Stimulated activated CD4-positive, alpha-beta T cell treated with anti-CD3 and anti-CD28 coated beads, TNF-alpha, amount 100 ng/mL, for 4 hours (primary cell): ENCODE results near the gene SUSD6.
"Not testable (repeated sequence)": the region's sequence is repeated elsewhere in the genome, so short reads cannot be mapped to it uniquely, and the experiment has no call there.

Experiments used
- DNase-seq, 3 experiments: peaks; one replicate each; pipeline ENCODE4 v3.0.0-alpha.2; 2020; ENCODE audit warnings: low read depth in 3 of 3

SUSD6 gene

DNA sequence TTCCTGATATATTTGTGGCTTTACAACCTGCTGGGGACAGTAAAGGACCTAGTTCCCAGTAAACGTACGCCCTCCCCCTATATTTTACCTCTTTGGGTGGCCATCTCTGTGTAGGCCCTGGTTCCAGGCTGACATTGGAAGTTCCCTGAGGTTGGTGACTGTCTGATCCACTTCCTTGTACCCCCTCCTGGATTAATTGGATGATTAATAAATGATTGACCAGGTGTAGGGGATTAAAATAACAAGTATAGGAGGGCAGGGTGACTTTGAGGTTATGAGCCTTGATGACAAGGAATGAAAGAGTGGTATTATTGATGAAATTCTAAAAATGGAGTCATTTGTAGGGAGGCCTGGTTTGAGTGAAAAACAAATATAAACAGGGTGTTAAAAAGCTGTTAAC, 9.6 kb downstream of the SUSD6 start:
- no peak for DNase-seq

DNA sequence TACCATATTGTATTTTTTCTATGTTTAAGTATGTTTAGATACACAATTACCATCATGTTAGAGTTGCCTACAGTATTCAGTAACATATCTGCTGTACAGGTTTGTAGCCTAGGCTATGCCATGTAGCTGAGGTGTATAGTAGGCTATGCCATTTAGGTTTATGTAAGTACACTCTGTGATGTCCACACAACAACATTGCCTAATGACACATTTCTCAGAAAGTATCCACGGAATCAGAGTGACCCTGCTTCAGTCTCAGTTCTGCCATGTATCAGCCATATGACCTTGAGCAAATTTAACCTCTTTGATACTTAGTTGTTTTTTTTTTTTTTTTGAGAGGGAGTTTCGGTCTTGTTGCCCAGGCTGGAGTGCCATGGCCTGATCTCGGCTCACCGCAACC, 12.7 kb downstream of the SUSD6 start:
- no peak for DNase-seq

DNA sequence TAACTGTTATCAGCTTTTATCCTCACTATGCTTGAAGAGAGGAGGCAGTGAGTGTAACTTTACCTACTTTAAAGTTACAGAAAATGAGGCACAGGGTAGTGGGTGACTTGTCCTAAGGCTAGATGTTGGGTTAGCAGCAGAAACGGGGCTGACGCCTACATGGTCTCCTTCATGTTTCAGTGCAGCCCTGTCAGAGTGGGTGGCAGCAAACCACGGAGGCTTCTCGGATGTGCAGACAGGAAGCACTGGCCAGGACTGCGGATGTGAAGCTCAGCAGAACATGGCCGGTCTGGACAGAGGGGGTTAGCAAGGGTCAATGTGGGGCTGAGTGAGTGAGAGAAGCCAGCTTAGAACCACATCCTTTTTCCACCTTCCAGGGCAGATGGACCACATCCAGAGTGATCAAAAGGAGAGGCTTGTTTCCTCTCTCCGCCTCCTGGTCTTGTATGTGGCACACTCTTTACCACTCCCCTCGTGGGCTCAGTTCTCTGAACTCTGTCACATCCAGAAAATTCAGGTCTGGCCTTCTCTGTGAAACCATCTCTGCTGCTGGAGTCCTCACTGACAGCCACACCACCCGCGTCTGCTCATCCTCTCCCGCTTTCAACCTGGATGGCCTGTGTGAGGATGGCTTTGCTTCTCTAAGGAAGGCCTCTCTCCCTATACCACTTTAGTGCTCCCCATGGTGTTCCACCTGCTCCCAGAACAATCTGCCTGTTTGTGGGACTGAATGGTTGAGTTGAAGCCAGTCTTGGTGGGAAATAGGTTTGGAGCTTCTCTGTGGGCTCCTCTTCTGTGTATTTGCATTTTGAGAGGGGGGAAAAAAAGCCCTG, 14.1 kb downstream of the SUSD6 start:
- DNase-seq, result peak; percentile 33 to 57 (median 51)

DNA sequence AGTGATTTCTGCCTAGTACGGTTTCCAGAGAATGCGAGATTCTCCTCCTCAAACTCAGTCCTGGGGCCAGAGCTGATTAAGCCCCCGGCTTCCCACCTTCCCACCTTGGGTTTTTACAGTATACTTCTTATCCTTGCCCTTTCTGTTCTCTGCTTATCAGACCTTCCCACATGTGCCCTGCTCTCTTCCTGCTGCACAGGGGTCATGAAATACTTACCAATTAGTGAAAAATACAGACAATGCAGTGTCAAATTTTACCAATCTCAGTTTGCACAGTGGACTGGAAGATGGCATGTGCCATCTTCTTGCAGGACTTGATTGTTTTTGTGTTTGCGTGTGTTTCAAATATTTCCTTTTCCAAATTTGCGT, 14.7 kb downstream of the SUSD6 start:
- DNase-seq, result no peak

DNA sequence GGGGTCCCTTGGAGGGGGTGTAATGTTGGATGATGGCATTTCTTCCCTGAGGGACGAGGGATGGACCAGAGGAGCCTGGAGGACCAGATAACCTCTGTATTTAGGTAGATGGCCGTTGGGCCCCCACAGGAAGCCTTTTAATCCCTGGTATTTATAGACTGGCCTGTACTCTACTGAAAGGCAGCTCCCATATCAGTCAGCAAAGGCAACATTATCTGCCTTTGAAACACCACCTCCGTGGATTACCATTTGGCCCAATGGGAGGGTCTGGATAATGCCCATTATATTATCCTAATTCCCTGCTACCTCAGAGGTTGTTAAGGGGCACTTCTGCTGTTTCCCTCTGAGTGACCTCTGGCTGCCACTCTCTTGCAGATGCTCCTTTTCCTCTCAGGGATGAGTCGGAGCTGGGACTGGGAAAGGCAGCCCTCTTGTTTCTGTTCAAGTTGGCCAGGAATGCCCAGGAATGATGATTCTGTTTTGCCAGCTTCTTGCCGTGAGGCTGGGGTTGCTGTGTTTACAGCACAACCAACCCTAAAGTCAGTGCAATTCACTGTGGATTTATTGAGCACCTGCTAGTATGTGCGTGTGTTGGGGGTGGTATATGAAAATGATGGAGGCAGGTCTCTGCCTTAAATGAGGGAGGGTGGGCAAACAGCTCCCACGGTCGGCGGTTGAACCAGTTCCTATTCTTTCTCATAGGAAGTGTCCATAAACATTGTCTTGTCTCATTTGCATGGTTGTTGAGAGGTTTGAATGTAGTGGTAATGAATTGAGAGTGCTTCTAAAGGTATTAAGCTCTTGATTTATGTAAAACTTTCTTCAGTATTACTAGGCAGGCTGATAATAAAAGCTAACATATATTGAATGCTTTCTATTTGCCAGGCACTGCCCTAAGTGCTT, 18.1 kb downstream of the SUSD6 start:
- no peak for DNase-seq

DNA sequence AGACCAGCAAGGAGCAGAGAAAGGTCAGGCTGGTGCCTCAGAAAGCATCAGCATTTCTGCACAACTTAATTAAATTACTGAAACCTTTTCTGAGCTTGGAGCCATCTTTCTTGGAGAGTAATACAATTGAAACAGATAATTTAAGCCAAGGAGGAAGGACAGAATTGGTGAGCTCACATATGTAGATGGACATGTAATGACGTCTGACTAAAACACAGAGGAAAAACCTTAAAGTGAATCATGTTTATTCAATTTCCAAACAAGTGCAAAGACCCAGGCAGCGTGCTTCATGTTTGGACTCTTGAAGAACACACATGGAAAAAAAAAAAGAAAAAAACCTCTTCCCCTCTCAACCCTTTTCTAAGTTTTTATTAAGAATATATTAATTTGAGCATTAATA, 19.0 kb downstream of the SUSD6 start:
- DNase-seq, result no peak

DNA sequence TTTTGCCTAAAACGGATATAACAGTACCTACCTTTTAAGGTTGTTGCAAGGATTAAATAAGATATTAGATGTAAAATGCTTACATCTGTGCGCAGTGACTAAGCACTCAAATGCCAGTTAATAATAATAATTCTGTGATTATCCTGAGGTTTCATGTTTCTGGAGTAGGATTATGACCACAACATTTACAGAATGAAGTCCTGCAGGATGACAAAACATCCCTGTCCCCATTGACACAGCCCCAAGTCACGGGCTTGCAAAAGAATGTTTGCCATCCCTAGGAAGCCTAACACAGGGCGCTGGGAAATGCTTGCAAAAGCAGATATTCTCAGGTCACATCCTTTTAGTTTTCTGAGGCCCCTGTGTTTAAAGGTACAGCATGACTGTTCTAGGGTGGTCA, 20.1 kb downstream of the SUSD6 start:
- no peak for DNase-seq

DNA sequence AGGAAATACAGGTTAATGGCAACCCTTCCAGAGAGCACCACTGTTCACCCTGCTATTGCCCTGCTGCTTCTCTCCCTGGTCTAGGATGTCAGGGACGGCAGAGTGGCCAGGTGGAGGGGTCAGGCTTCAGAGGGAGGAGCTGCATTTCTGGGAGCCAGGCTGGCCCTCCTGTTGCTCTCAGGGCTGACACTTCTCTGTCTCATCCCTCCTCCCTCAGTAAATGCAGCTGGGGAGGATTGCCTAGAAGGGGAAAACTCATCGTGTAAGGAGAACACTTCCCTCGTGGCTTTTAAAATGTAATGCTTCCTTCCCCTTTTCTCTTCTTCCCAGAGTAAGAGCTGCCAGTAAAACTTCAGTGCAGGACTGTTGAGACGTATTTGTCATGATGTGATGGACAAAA, 20.8 kb downstream of the SUSD6 start:
- no peak for DNase-seq

DNA sequence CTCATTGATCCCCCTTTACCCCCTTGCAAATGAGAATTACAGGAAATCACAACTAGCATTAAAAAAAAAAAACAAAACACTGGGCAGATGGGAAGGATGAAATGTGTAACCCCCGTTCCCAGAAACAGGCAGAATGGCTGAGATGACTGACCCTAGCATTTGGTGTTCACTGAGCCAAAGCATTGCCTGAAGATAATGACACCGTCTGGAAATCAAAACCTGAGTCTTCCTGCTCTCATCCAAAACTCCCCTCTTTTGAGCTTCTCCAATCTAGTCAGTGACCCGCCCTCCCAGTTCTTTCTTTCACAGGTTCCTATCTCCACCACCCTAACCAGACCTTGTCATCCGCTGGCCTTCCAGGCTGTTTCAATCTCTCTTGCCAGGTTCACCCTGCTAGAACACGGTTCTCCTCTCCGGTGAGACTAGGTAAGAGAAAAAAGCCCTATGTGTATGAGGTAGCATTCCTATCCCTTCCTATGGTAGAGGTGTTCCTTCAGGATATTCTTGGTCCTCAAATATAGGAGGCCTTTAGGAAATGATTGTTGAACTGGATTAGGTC, 21.3 kb downstream of the SUSD6 start:
- no peak for DNase-seq

DNA sequence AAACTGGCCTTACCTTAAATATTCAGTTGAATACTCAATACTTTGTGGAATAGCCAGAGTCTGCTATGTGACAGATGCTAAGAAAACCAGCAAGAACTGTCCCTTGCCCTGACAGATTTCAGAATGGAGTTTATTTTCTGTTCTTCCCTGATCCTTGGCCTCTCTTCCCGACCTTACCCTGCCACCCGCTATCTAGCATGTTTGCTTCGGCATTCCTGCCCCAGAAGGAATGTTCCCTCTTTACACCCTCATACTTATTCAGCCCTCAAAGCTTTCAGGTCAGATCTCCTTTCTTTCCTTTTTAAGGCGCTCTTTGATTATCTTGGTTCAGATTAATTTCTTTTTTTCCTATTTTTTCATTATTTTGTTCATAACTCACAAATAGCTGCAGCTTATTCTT, 21.8 kb downstream of the SUSD6 start:
- DNase-seq, result no peak

DNA sequence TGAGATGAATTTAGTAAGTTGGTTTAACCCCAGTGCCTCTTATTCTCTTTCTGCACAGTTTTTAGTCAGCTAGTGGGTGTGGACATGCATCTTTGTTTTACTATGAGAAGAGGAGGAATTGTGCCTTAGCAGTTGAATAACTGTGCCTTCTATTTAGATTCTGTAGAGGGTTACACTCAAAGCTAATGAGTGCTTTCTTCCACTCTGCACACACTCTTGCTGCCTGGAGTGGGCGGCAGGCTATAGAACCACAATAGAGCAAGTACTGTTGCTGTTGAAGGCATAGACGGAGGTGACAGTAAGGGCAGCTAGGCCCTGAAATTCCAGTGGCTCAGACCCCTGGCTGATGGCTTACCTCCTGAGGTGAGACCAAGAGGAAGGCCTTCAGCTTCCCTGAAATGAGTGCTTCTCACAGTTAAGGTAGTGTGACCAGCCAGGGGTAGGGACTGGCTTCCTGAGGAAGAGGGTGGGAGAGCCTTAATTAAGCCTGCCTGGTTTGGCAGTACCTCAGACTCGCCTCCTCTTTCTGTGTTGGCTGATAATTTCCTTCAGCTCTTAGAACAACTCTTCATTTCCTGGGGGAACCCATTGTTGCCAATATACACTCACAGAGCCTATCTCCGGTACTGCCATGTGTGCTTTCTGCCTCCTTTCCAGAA, 24.7 kb downstream of the SUSD6 start:
- DNase-seq, result peak in 1 of 3 experiments; percentile 35

DNA sequence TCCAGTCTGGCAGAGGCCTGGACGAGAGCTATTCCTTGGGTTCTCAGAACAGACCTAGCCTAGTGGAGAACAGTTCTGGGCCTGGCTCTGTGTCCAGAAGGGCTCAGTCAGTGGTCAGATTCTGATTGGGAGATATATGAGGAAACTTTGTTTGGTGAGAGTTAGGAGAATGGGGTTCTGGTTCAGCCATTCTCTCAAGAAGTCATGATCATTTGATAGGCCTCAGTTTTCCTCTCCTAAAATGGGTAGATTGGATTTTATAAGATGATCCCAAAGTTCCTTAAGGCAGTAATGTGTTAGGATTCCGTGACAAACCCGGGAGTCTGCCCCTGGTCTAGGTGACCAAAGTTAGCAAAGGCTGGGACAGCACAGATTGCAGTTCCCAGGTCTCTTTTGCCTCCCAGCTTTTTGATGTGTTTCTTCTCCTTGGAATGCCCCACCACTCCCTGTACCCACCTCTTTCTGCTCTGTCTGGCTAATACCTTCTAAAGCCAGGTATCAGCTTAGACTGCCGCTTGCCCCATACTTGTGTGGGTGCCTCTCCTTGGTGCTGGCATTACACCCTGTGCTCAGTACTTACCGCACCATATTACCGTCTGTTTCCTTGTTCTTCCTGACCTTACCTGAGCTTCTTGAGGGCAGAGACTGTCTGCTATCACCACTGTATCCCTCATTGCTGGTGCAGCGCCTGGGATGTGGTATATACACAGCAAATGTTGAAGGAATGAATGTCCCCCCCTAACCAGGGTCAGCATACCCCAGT, 25.5 kb downstream of the SUSD6 start:
- DNase-seq, result no peak

DNA sequence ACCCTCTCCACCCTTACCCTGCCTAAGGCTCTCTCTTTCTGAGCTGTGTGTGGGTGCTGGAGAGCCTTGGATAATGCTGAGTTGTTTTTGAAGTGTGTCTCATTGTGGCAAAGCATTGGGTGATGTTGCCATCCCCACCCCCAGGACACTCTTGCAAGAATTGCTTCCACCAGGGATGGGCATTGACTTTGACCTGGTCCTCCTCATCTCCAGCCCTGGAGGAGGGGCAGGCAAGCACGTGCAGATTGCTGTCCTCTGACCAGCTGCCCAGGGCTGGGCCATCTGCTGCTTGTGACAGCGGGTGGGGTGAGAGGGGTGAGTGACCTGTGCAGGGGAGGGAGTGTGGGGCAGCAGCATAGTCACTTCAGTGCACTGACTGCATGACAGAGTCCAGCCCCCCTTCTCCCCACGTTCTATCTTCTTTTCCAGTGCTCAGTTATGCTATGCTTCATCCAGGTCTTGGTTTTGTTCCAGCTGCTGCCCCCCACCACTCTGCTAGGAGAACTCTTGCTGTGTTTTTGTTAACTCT, 26.2 kb downstream of the SUSD6 start:
- DNase-seq, result no peak

DNA sequence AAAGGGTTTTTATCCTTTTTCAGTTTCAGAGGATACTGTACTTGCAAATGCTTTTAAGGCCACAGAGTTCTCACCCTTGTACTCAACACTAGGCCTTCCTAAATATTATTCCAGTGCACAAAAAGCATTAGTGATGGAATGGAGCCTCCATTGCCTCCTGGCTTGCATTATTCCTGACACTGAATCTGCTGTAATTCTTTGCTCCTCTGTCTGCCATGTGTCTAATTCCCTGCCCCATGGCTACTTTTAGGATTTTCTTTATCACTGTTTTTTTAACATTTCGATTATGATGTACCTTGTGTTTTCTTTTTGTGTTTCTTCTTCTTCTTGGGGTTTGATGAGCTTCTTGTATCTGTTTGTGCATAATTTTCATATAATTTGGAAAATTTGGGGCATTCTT, 29.5 kb downstream of the SUSD6 start:
- DNase-seq, result no peak

DNA sequence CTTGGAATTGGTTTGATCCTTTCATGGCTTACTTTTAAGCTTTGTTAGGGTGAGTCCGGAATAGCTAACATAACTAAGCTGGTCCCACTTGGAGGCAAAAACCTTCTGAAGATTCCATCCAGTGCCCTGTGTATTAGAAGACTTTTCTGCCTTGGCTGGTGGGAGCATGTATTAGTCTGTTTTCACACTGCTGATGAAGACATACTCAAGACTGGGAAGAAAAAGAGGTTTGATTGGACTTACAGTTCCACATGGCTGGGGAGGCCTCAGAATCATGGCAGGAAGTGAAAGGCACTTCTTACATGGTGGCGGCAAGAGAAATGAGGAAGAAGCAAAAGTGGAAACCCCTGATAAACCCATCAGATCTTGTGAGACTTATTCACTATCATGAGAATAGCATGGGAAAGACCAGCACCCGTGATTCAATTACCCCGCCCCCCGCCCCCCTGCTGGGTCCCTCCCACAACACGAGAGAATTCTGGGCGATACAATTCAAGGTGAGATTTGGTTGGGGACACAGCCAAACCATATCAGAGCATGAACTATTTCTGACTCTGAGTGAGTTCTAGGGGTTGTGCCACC, 30.9 kb downstream of the SUSD6 start:
- DNase-seq, result peak in 1 of 3 experiments; percentile 22

DNA sequence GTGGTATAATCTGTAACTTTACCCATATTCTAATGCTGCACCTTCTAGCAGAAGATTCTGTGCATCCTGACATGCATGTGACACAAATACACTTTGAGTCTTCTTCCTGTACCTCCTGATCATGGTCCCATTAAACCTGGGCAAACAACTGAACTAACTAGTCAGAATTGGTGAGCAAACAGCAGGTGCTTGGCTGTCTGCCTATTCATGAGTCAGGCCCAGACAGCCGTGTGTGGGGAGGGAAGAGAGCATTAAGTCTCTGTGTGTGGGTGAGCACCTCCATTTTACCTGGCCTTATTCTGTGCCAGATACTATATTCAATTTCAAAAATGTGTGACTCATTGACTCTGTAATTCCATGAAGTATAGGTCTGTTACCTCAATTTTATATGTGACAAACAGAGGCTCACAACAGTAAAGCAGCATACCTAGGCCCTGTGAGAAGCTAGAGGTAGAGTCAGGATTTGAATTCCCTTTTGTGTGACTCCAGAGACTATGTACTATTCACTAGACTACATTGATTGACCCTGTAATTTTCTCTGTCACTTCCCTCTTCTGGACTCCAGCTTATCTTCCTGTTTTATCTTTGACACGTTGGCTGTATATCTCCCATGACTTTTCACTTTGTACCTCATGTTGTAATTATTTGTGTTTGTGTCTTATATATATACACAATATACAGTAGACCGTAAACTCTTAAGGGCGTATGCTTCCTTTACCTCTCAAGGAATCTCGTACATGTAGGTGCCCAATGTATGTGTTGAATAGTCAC, 32.2 kb downstream of the SUSD6 start:
- DNase-seq, result peak in 2 of 3 experiments; percentile 64 to 68

DNA sequence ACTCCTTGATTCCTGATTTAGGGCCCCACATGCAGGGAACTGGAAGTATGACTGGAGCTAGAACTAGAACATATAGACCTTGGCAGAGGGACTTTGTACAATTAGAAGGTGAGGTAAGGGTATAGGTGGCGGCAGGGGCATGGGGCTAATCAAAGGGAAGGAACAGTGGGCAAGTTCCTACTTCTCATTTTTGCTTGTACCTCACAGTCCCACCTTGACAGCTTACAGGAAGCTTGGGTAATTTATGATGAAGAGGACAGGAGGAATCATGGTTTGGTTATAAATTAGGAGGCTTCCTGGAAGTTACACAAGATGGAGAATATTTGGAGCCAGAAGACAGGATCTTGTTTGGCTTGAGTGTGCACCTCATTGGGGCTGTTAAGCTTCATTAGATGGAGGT, 33.4 kb downstream of the SUSD6 start:
- no peak for DNase-seq

DNA sequence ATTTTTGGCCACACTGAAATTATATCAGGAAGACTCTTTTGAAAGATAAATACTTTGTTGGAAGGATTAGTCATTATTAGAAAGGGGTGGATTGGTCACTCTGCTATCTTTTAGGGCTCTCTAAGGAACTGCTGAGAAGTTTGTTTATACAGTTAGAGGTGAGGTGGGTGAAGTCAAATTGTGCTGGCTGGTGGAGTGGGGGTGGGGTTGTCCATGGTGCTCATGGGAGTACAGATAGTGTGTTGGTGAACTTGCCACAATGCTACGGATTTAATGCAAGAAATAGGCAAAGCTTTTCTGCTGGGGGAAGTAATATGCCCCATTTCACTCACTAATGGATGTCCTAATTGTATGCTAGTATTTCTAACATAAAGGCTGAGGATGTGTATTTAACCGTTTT, 35.8 kb downstream of the SUSD6 start:
- no peak for DNase-seq

DNA sequence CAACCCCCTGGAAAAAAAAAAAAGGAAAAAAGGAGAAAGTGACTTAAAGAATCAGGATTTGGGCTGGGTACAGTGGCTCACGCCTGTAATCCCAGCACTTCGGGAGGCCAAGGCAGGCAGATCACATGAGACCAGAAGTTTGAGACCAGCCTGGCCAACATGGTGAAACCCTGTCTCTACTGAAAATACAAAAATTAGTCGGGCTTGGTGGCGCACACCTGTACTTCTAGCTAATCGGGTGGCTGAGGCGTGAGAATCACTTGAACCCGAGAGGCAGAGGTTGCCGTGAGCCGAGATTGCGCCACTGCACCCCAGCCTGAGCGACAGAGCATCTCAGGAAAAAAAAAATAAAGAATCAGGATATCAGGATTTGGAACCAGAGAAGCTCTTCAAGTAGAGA, 36.2 kb downstream of the SUSD6 start:
- DNase-seq, result not testable (repeated sequence)
